K562 (cell line): ENCODE results near the gene FPGS. TPM values are rescaled to one million over a fixed set of nuclear protein-coding genes. Genes with fewer than 3 reads are reported as not detected.

Experiments used
- HDAC2 ChIP-seq: fragments of 450-650 bp; IDR thresholded peaks from 2 replicates; pipeline ENCODE4 v1.6.1; 2016; ENCODE audit warnings: mild to moderate bottlenecking
- NCOA1 ChIP-seq: fragments of 450-650 bp; IDR thresholded peaks from 2 replicates; pipeline ENCODE4 v1.6.1; 2016; ENCODE audit warnings: low read depth
- NR2C1 ChIP-seq, 2 experiments: fragments of 450-650 bp; IDR thresholded peaks; 2 replicates each; pipeline ENCODE4 v1.6.1; 2017; ENCODE audit warnings: mild to moderate bottlenecking in 2 of 2, antibody characterized with exemption in 1 of 2, inconsistent platforms in 1 of 2, missing compliant biosample characterization in 1 of 2, missing genetic modification characterization in 1 of 2
- RBBP5 ChIP-seq: fragments of 200-600 bp; sonication (generic); IDR thresholded peaks from 2 replicates; pipeline ENCODE4 v1.6.1; 2012; ENCODE audit warnings: borderline replicate concordance, mild to moderate bottlenecking, low read length, control low read depth, inconsistent platforms; ENCODE audit not compliant: insufficient read depth, poor library complexity, severe bottlenecking
- RBFOX2 ChIP-seq: fragments of 200-400 bp; formaldehyde crosslinking; IDR thresholded peaks from 2 replicates; pipeline ENCODE4 v1.6.1; 2017; ENCODE audit warnings: low read depth, mild to moderate bottlenecking, low read length, moderate library complexity
- ZBTB40 ChIP-seq, 2 experiments: fragments of 450-650 bp in 1 of 2; sonication (generic) in 1 of 2; formaldehyde crosslinking in 1 of 2; IDR thresholded peaks; 2 replicates each; pipeline versions ENCODE4 v1.7.1 to v1.9.0; 2016 to 2022; ENCODE audit warnings: inconsistent platforms in 1 of 2, mild to moderate bottlenecking in 1 of 2, missing genetic modification reagents in 1 of 2
- ZNF778 ChIP-seq: fragments of 450-650 bp; formaldehyde crosslinking; IDR thresholded peaks from 2 replicates; pipeline ENCODE4 v1.4.0; 2020; ENCODE audit warnings: mild to moderate bottlenecking, moderate library complexity
- polyA plus RNA-seq, 8 experiments: library from polyadenylated mRNA; depleted of rRNA in 4 of 8; stranded (reverse) in 5 of 8; unstranded in 3 of 8; fragments of >200 nt; fragmentation: Nextera tagmentation in 2 of 8; fragmentation: Illumina TruSeq in 1 of 8; extraction: Ambion mirVana in 2 of 8; extraction: Trizol in 1 of 8; gene quantifications; 2 replicates each; pipeline versions ENCODE4 v1.2.1 to v1.2.3, GENCODE V29; 2011 to 2014; ENCODE audit warnings: inconsistent platforms in 1 of 8, missing spikeins in 1 of 8
- total RNA-seq, 7 experiments: library from RNA; depleted of rRNA in 6 of 7; stranded (reverse); fragments of >200 nt in 6 of 7; fragmentation: Illumina TruSeq in 2 of 7; extraction: Trizol in 2 of 7; gene quantifications; 2 replicates each; pipeline versions ENCODE4 v1.2.1 to v1.2.3, GENCODE V29; 2011 to 2021; ENCODE audit warnings: low replicate concordance in 1 of 7
- TF ChIP-seq, protein P1 (sequence below), 2 experiments: fragments of 450-650 bp; formaldehyde crosslinking in 1 of 2; IDR thresholded peaks; 2 replicates each; pipeline versions ENCODE4 v1.4.0 to v1.6.1; 2014 to 2020; ENCODE audit warnings: mild to moderate bottlenecking in 2 of 2, borderline replicate concordance in 1 of 2, low read depth in 1 of 2

Gene FPGS
- total and polyA plus RNA-seq, 9 of the 15 experiments (the other 6 are each of a cell fraction or from before 2014, with no cell fraction given): 0.84 to 86.4 (median 59.2) TPM

DNA sequence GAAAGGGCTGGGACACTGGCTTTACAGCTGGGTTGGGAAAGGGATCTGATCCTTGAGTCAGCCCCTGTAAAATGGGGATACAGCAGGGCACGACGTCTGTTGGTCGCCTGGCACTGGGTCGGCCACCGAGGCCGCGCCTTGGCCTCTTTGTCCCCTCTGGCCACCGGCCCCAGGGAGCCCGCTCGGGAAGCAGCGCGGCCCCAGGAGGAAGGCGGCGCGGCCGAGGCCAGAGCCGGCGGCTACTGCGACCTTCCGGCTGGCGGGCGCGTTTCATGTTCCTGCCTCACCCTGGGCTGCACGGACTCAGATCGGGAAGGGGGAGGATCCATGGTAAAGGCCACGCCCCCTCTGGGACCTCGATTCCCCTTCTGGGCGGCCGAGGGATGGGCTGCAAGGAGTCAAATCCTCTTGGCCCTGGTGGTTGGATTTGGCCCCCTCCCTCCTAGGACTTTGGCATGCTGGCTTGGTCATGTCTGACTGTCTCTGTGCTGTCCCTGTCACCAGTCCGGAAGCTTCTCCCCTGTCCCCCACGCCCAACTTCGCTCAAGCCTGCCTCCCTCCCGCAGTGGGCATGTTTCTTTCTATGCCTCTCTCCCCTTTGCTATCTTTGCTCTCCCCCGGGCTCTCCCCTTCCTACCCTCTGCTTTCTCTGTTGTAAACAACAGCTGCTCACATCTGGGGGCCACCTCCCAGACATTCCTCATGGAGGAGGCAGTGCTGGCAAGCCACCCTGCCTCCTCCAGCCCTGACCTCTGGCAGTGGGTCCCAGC, 25.8 kb downstream of the FPGS start (continued):
- TF ChIP-seq ZBTB40 (IDR thresholded peaks at IDR 0.05) (peak; percentile 38; the same call in 1 of the 2 replicates), ZBTB40 (CRISPR knock-in tag; IDR thresholded peaks at IDR 0.05) (no peak), RBBP5 (peak; percentile 56), ZNF778 (CRISPR knock-in tag) (no peak), HDAC2 (0 out of 2 replicates have a peak, but pooled peaks have one; percentile 55), RBFOX2 (peak; percentile 99), NCOA1 (0 out of 2 replicates have a peak, but pooled peaks have one; percentile 12), NR2C1 (IDR thresholded peaks at IDR 0.05) (no peak), NR2C1 (tag; IDR thresholded peaks at IDR 0.05) (no peak)
- TF ChIP-seq, protein P1, sequence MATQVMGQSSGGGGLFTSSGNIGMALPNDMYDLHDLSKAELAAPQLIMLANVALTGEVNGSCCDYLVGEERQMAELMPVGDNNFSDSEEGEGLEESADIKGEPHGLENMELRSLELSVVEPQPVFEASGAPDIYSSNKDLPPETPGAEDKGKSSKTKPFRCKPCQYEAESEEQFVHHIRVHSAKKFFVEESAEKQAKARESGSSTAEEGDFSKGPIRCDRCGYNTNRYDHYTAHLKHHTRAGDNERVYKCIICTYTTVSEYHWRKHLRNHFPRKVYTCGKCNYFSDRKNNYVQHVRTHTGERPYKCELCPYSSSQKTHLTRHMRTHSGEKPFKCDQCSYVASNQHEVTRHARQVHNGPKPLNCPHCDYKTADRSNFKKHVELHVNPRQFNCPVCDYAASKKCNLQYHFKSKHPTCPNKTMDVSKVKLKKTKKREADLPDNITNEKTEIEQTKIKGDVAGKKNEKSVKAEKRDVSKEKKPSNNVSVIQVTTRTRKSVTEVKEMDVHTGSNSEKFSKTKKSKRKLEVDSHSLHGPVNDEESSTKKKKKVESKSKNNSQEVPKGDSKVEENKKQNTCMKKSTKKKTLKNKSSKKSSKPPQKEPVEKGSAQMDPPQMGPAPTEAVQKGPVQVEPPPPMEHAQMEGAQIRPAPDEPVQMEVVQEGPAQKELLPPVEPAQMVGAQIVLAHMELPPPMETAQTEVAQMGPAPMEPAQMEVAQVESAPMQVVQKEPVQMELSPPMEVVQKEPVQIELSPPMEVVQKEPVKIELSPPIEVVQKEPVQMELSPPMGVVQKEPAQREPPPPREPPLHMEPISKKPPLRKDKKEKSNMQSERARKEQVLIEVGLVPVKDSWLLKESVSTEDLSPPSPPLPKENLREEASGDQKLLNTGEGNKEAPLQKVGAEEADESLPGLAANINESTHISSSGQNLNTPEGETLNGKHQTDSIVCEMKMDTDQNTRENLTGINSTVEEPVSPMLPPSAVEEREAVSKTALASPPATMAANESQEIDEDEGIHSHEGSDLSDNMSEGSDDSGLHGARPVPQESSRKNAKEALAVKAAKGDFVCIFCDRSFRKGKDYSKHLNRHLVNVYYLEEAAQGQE (IDR thresholded peaks at IDR 0.05; ENCODE audit: borderline replicate concordance): peak; percentile 43; the same call in 1 of the 2 replicates
- TF ChIP-seq, protein P1 (CRISPR knock-in tag; IDR thresholded peaks at IDR 0.05; ENCODE audit: low read depth): peak; percentile 50; the same call in 1 of the 2 replicates
